ENCODE results near the gene KLHL29. TPM values are rescaled to one million over a fixed set of nuclear protein-coding genes. Genes with fewer than 3 reads are reported as not detected.
A peak's percentile ranks its signal among the peaks of the same experiment; 100 is the strongest.

KLHL29 gene
- polyA plus RNA-seq, 1 of the 3 experiments (the other 2 are of a cell fraction) = 4.6 TPM

DNA sequence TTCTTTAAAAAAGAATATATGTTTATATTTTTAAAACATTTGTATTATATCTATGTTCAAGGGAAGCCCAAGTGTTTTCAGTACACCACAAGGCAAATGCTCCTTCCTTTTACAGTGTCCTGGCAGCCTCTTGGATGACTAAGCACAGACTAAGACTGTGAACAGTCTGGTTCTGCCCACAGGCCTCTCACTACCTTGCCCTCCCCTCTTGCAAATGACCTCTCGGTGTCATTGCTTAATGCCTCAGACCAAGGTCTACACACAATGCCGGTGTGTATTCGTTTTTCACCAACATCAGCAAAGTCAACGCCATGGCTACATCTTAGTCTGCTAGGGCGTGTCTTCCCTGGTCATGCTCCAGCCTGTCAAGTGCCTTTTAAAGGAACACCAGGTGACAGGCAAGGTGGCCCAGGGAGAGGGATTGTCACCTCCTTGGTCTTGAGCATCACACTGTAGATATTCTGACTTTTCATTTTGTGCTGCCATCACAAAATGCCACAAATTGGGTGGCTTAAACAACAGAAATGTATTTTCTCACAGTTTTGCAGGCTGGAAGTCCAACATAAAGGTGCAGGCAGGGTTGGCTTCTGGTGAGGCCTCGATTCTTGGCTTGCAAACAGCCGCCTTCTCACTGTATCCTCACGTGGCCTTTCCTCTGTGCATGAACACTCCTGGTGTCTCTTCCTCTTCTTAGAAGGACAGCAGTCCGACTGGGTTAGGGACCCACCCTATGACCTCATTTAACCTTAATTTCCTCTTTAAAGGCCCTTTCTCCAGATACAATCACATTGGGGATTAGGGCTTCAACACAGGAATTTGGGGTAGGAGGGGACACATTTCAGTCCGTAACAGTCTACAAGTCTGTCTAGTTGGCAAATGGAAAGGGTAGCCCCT lies 266.5 kb downstream of the KLHL29 start:
- Histone ChIP-seq H3K27ac (ENCODE audit: low read depth in 2 of 2, low read length in 1 of 2) (peak overlapping the region in 1 of 2 experiments; percentile 29; a peak in 2 of 4 replicates), H4K20me1 (ENCODE audit: insufficient read depth) (no peaks in the 10 kb centered on the region), H3K9me2 (no peaks in the 10 kb centered on the region), H3K79me2 (ENCODE audit: insufficient read depth) (no peaks in the 10 kb centered on the region), H3K4me2 (no peak overlapping the region), H3K27me3 (ENCODE audit: insufficient read depth) (no peaks in the 10 kb centered on the region), H3K9ac (no peak overlapping the region), H2AFZ (ENCODE audit: low read depth) (no peak overlapping the region), H3K9me3 (no peaks in the 10 kb centered on the region), H3F3A (replicated peaks; ENCODE audit: insufficient read depth) (peaks cover 8% of the 10 kb centered on the region), H3K4me1 (ENCODE audit: control insufficient read depth in 1 of 2, insufficient read depth in 2 of 2, low read depth in 1 of 2, low read length in 1 of 2) (peaks cover 0 to 24% of the 10 kb centered on the region in 2 experiments; a peak in 1 of 4 replicates), H3K36me3 (replicated peaks in 1 of 2; ENCODE audit: control insufficient read depth in 1 of 2, insufficient read depth in 2 of 2, low read length in 1 of 2) (no peaks in the 10 kb centered on the region), H3K4me3 (ENCODE audit: low read depth in 2 of 2, low read length in 1 of 2) (no peak overlapping the region)
- POLR2A ChIA-PET = no interaction called here
- TF ChIP-seq NFIC (IDR thresholded peaks at IDR 0.05; ENCODE audit: borderline replicate concordance) (no peak; the same call in 1 of the 2 replicates), FOXM1 (IDR thresholded peaks at IDR 0.05; ENCODE audit: low read depth) (no peak), SMC3 (IDR thresholded peaks at IDR 0.05; ENCODE audit: low read depth, low read length) (no peak), JUND (IDR thresholded peaks at IDR 0.05) (no peak), SIN3A (IDR thresholded peaks at IDR 0.05; ENCODE audit: borderline replicate concordance, low read depth, low read length) (no peak), MXI1 (IDR thresholded peaks at IDR 0.05; ENCODE audit: low read depth, low read length) (no peak), GATA2 (CRISPR knock-in tag; IDR thresholded peaks at IDR 0.05) (no peak), GABPA (IDR thresholded peaks at IDR 0.05; ENCODE audit: low read depth) (no peak)
- TF ChIP-seq, protein P1, sequence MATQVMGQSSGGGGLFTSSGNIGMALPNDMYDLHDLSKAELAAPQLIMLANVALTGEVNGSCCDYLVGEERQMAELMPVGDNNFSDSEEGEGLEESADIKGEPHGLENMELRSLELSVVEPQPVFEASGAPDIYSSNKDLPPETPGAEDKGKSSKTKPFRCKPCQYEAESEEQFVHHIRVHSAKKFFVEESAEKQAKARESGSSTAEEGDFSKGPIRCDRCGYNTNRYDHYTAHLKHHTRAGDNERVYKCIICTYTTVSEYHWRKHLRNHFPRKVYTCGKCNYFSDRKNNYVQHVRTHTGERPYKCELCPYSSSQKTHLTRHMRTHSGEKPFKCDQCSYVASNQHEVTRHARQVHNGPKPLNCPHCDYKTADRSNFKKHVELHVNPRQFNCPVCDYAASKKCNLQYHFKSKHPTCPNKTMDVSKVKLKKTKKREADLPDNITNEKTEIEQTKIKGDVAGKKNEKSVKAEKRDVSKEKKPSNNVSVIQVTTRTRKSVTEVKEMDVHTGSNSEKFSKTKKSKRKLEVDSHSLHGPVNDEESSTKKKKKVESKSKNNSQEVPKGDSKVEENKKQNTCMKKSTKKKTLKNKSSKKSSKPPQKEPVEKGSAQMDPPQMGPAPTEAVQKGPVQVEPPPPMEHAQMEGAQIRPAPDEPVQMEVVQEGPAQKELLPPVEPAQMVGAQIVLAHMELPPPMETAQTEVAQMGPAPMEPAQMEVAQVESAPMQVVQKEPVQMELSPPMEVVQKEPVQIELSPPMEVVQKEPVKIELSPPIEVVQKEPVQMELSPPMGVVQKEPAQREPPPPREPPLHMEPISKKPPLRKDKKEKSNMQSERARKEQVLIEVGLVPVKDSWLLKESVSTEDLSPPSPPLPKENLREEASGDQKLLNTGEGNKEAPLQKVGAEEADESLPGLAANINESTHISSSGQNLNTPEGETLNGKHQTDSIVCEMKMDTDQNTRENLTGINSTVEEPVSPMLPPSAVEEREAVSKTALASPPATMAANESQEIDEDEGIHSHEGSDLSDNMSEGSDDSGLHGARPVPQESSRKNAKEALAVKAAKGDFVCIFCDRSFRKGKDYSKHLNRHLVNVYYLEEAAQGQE (IDR thresholded peaks at IDR 0.05; ENCODE audit: low read depth, low read length) = no peak
- TF ChIP-seq, protein P2, sequence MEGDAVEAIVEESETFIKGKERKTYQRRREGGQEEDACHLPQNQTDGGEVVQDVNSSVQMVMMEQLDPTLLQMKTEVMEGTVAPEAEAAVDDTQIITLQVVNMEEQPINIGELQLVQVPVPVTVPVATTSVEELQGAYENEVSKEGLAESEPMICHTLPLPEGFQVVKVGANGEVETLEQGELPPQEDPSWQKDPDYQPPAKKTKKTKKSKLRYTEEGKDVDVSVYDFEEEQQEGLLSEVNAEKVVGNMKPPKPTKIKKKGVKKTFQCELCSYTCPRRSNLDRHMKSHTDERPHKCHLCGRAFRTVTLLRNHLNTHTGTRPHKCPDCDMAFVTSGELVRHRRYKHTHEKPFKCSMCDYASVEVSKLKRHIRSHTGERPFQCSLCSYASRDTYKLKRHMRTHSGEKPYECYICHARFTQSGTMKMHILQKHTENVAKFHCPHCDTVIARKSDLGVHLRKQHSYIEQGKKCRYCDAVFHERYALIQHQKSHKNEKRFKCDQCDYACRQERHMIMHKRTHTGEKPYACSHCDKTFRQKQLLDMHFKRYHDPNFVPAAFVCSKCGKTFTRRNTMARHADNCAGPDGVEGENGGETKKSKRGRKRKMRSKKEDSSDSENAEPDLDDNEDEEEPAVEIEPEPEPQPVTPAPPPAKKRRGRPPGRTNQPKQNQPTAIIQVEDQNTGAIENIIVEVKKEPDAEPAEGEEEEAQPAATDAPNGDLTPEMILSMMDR (IDR thresholded peaks at IDR 0.05) = no peak
- TF ChIP-seq, protein P3, sequence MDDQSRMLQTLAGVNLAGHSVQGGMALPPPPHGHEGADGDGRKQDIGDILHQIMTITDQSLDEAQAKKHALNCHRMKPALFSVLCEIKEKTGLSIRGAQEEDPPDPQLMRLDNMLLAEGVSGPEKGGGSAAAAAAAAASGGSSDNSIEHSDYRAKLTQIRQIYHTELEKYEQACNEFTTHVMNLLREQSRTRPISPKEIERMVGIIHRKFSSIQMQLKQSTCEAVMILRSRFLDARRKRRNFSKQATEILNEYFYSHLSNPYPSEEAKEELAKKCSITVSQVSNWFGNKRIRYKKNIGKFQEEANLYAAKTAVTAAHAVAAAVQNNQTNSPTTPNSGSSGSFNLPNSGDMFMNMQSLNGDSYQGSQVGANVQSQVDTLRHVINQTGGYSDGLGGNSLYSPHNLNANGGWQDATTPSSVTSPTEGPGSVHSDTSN (IDR thresholded peaks at IDR 0.05) = no peak
- 88% methylated on average over 10 of the region's 10 CpGs for WGBS (ENCODE audit: low lambda C conversion rate)
- DNase-seq = no peak
- CTCF ChIA-PET = no interaction called here

Measured in SK-N-SH (cell line).